Esophagus (tissue), 2 donors: Measurements from ENCODE around the gene ZNF138. TPM values are rescaled to one million over a fixed set of nuclear protein-coding genes. Genes with fewer than 3 reads are reported as not detected.
"Not testable (repeated sequence)": the region's sequence is repeated elsewhere in the genome, so short reads cannot be mapped to it uniquely, and the experiment has no call there.

Experiments
- H3K27ac ChIP-seq, 2 donors: one replicate each; pipeline ENCODE4 v1.5.1; 2013; ENCODE audit warnings: low read depth in 2 of 2, mild to moderate bottlenecking in 2 of 2, inconsistent platforms in 1 of 2, low read length in 1 of 2, moderate library complexity in 1 of 2
- H3K27me3 ChIP-seq, 2 donors: one replicate each; pipeline ENCODE4 v1.6.1; 2013; ENCODE audit warnings: low read length in 2 of 2, control low read depth in 1 of 2, mild to moderate bottlenecking in 1 of 2; ENCODE audit not compliant: insufficient read depth in 2 of 2, control insufficient read depth in 1 of 2
- H3K36me3 ChIP-seq, 2 donors: one replicate each; pipeline ENCODE4 v1.6.1; 2013; ENCODE audit warnings: low read length in 1 of 2; ENCODE audit not compliant: control insufficient read depth in 2 of 2, insufficient read depth in 2 of 2
- H3K4me1 ChIP-seq, 2 donors: one replicate each; pipeline ENCODE4 v1.6.1; 2013; ENCODE audit warnings: low read length in 1 of 2; ENCODE audit not compliant: control insufficient read depth in 2 of 2, insufficient read depth in 2 of 2
- H3K4me3 ChIP-seq, 2 donors: one replicate each; pipeline ENCODE4 v1.5.1; 2013; ENCODE audit warnings: low read length in 2 of 2, mild to moderate bottlenecking in 2 of 2, low read depth in 1 of 2, moderate library complexity in 1 of 2
- H3K9me3 ChIP-seq, 2 donors: one replicate each; pipeline ENCODE4 v1.6.1; 2013; ENCODE audit warnings: mild to moderate bottlenecking in 2 of 2, low read depth in 1 of 2, low read length in 1 of 2, moderate library complexity in 1 of 2; ENCODE audit not compliant: control insufficient read depth in 2 of 2, insufficient read depth in 1 of 2
- WGBS, 2 donors: extraction: QIAGEN DNeasy Blood & Tissue Kit; methylation state at CpG; one replicate each; pipeline ENCODE4 v1.1.7; 2013; 5-methylcytosine and 5-hydroxymethylcytosine counted together
- polyA plus RNA-seq, 2 donors: library from polyadenylated mRNA; stranded (reverse); fragments of 200-250 nt; gene quantifications; one replicate each; pipeline ENCODE4 v1.2.3, GENCODE V29; 2013
- donor health status: healthy with polysubstance abuse.
- donor health status: Bipolar disorder and iron deficiency.

Gene ZNF138
- polyA plus RNA-seq, 2 donors, result 3.2 to 6.9 TPM

GRCh38 chr7:64834989-64835388 lies 40.8 kb downstream of the ZNF138 start:
- Histone ChIP-seq H3K4me1 (no peaks in the 10 kb centered on the region), H3K9me3 (peaks cover 0 to 4% of the 10 kb centered on the region in 2 donors), H3K4me3 (no peak overlapping the region), H3K27ac (no peak overlapping the region), H3K36me3 (no peaks in the 10 kb centered on the region), H3K27me3 (no peaks in the 10 kb centered on the region)
- 84 to 89% methylated on average over 14 to 16 of the region's 16 CpGs for whole genome bisulfite sequencing, 2 donors

GRCh38 chr7:64835856-64836255 lies 41.6 kb downstream of the ZNF138 start:
- H3K27ac ChIP-seq, H3K9me3 ChIP-seq, H3K4me1 ChIP-seq, H3K36me3 ChIP-seq, H3K27me3 ChIP-seq, H3K4me3 ChIP-seq: not testable (repeated sequence)
- WGBS, 2 donors, result 89 to 93% methylated on average over 8 of the region's 8 CpGs

- H3K27ac ChIP-seq, H3K4me1 ChIP-seq, H3K27me3 ChIP-seq, H3K9me3 ChIP-seq, H3K36me3 ChIP-seq, H3K4me3 ChIP-seq: not testable (repeated sequence)
- 90 to 99% methylated on average over 9 to 17 of the region's 17 CpGs for WGBS, 2 donors
Observed at GRCh38 chr7:64838051-64838450, 43.8 kb downstream of the ZNF138 start.

- Histone ChIP-seq H3K27ac (no peak overlapping the region), H3K4me1 (no peaks in the 10 kb centered on the region), H3K9me3 (peaks cover 0 to 4% of the 10 kb centered on the region in 2 donors), H3K27me3 (no peaks in the 10 kb centered on the region), H3K4me3 (no peak overlapping the region), H3K36me3 (no peaks in the 10 kb centered on the region)
- WGBS, 2 donors, result 80 to 81% methylated on average over 14 of the region's 14 CpGs
Observed at GRCh38 chr7:64838691-64839090, 44.5 kb downstream of the ZNF138 start.

GRCh38 chr7:64839910-64840309 lies 45.7 kb downstream of the ZNF138 start:
- no peaks in the 10 kb centered on the region for H3K36me3 ChIP-seq
- no peaks in the 10 kb centered on the region for H3K4me1 ChIP-seq
- no peak overlapping the region for H3K27ac ChIP-seq
- H3K9me3 ChIP-seq, result peaks cover 0 to 4% of the 10 kb centered on the region in 2 donors
- no peak overlapping the region for H3K4me3 ChIP-seq
- 95 to 96% methylated on average over 15 to 16 of the region's 16 CpGs for WGBS, 2 donors
- no peaks in the 10 kb centered on the region for H3K27me3 ChIP-seq

- Histone ChIP-seq H3K9me3 (no peaks in the 10 kb centered on the region), H3K4me1 (peaks cover 0 to 2% of the 10 kb centered on the region in 2 donors), H3K27ac (peak overlapping the region; percentile 78 to 87), H3K36me3 (no peaks in the 10 kb centered on the region), H3K4me3 (peak overlapping the region in 1 of 2 donors; percentile 18), H3K27me3 (no peaks in the 10 kb centered on the region)
- WGBS, 2 donors, result 48 to 62% methylated on average over 5 of the region's 5 CpGs
Observed at GRCh38 chr7:64849250-64849923, 55.2 kb downstream of the ZNF138 start.

- Histone ChIP-seq H3K9me3 (no peaks in the 10 kb centered on the region), H3K4me1 (peaks cover 0 to 2% of the 10 kb centered on the region in 2 donors), H3K27me3 (no peaks in the 10 kb centered on the region), H3K36me3 (no peaks in the 10 kb centered on the region), H3K27ac (peak overlapping the region; percentile 78 to 87), H3K4me3 (peak overlapping the region in 1 of 2 donors; percentile 18)
- 67 to 73% methylated on average over 7 of the region's 7 CpGs for WGBS, 2 donors
Observed at GRCh38 chr7:64849924-64850499, 55.8 kb downstream of the ZNF138 start.

GRCh38 chr7:64853679-64854078 lies 59.5 kb downstream of the ZNF138 start:
- 84 to 88% methylated on average over 4 of the region's 4 CpGs for WGBS, 2 donors

GRCh38 chr7:64854969-64855368 lies 60.7 kb downstream of the ZNF138 start:
- Histone ChIP-seq H3K27me3 (no peaks in the 10 kb centered on the region), H3K9me3 (no peaks in the 10 kb centered on the region), H3K4me3 (no peak overlapping the region), H3K36me3 (no peaks in the 10 kb centered on the region), H3K4me1 (no peaks in the 10 kb centered on the region), H3K27ac (no peak overlapping the region)
- 86 to 89% methylated on average over 1 of the region's 1 CpG for WGBS, 2 donors

More at GRCh38 chr7:64853679-64854078, 59.5 kb downstream of the ZNF138 start:
- H3K36me3 ChIP-seq, result no peaks in the 10 kb centered on the region
- H3K27ac ChIP-seq, result no peak overlapping the region
- peaks cover 0 to 2% of the 10 kb centered on the region in 2 donors for H3K4me1 ChIP-seq
- H3K27me3 ChIP-seq, result no peaks in the 10 kb centered on the region
- H3K4me3 ChIP-seq, result no peak overlapping the region
- H3K9me3 ChIP-seq, result no peaks in the 10 kb centered on the region

GRCh38 chr7:64863021-64863420 lies 68.8 kb downstream of the ZNF138 start:
- no peak overlapping the region for H3K4me3 ChIP-seq
- no peak overlapping the region for H3K27ac ChIP-seq
- H3K4me1 ChIP-seq, result no peaks in the 10 kb centered on the region
- WGBS, 2 donors, result 86 to 92% methylated on average over 9 of the region's 9 CpGs
- no peaks in the 10 kb centered on the region for H3K36me3 ChIP-seq
- H3K9me3 ChIP-seq, result peaks cover 2 to 4% of the 10 kb centered on the region in 2 donors
- H3K27me3 ChIP-seq, result no peaks in the 10 kb centered on the region
